Psoas muscle (tissue), 8 donors: ENCODE measurements around the gene RPS6KB2. TPM values are rescaled to one million over a fixed set of nuclear protein-coding genes. Genes with fewer than 3 reads are reported as not detected.
A peak's percentile ranks its signal among the peaks of the same experiment; 100 is the strongest.

ENCODE experiments used
- ATAC-seq, 4 donors: fragments of 200-7000 bp; cut with Tn5 transposase; one replicate each; pipeline ENCODE4 v1.9.1; 2020; ENCODE audit warnings: moderate library complexity in 3 of 4, mild to moderate bottlenecking in 2 of 4
- DNase-seq, 2 donors: peaks; one replicate each; pipeline ENCODE4 v3.0.0-alpha.2; 2020
- H3K27ac ChIP-seq: fragments of 200-600 bp; one replicate; pipeline ENCODE4 v1.8.0; 2022
- H3K27me3 ChIP-seq, 3 donors: fragments of 200-600 bp in 1 of 3; one replicate each; pipeline versions ENCODE4 v1.6.1 to v1.8.0; 2013 to 2022; ENCODE audit warnings: low read length in 2 of 3, mild to moderate bottlenecking in 2 of 3, moderate library complexity in 1 of 3; ENCODE audit not compliant: insufficient read depth in 3 of 3
- H3K36me3 ChIP-seq, 2 donors: fragments of 200-600 bp in 1 of 2; one replicate each; pipeline versions ENCODE4 v1.6.1 to v1.8.0; 2013 to 2022; ENCODE audit warnings: low read depth in 1 of 2, mild to moderate bottlenecking in 1 of 2, moderate library complexity in 1 of 2; ENCODE audit not compliant: insufficient read depth in 1 of 2
- H3K4me1 ChIP-seq: fragments of 200-600 bp; one replicate; pipeline ENCODE4 v1.8.0; 2022
- H3K4me3 ChIP-seq: fragments of 200-600 bp; one replicate; pipeline ENCODE4 v1.8.0; 2022; ENCODE audit warnings: mild to moderate bottlenecking
- H3K9me3 ChIP-seq: fragments of 200-600 bp; one replicate; pipeline ENCODE4 v1.8.0; 2022
- CTCF ChIP-seq: fragments of 200-600 bp; IDR thresholded peaks from one replicate; pipeline ENCODE4 v1.8.0; 2022; ENCODE audit warnings: antibody characterized with exemption
- WGBS, 3 donors: extraction: QIAGEN DNeasy Blood & Tissue Kit; methylation state at CpG; one replicate each; pipeline versions ENCODE4 v1.1.6 to v1.1.7; 2013; 5-methylcytosine and 5-hydroxymethylcytosine counted together
- intact Hi-C, 2 donors: fragments of 100-400 bp; cut with DNase I; formaldehyde crosslinking; loops; one replicate each; pipeline versions ENCODE4 v1.11.0 to v1.14.2; 2022
- polyA plus RNA-seq, 3 donors: library from polyadenylated mRNA; stranded (reverse); fragments of 200-250 nt; gene quantifications; one replicate each; pipeline ENCODE4 v1.2.3, GENCODE V29; 2013
- total RNA-seq, 4 donors: library from RNA; stranded (reverse); fragmentation: NEBNext Ultra II Directional in 2 of 4; extraction: Animal tissue kit (Norgen Biotek cat#: 25700) in 2 of 4; gene quantifications; one replicate each; pipeline versions ENCODE4 v1.2.1 to v1.2.4, GENCODE V29; 2021 to 2023
- donor health status: healthy with polysubstance abuse.
- donor health status: DM: no; HTN: no; CAD: no; lungs with moderate emphysema.
- donor health status: Bipolar disorder and iron deficiency.
- donor health status: healthy.
- donor health status: DM: yes; HTN: yes; CAD: no.
- donor health status: DM: no; HTN: no; CAD: no.
- donor health status: DM: no; HTN: no; CAD: no.
- donor health status: DM: yes; HTN: yes; CAD: no.

Gene RPS6KB2
- total and polyA plus RNA-seq, 7 donors = 23.1 to 64.6 (median 27.2) TPM

- no peaks in the 10 kb centered on the region for H3K9me3 ChIP-seq
- 79 to 85% (median 84%) methylated on average over 21 of the region's 21 CpGs for WGBS, 3 donors
- peaks cover 0 to 44% of the 10 kb centered on the region in 2 donors for H3K36me3 ChIP-seq
- DNase-seq (no peak), ATAC-seq (no peak)
- intact Hi-C loops = no loop called here
- H3K27me3 ChIP-seq = no peaks in the 10 kb centered on the region
- TF ChIP-seq CTCF = no peak
- H3K27ac ChIP-seq = no peak overlapping the region
- peaks cover 8% of the 10 kb centered on the region for H3K4me1 ChIP-seq
- no peak overlapping the region for H3K4me3 ChIP-seq
Measured at GRCh38 chr11:67441098-67441563, 12.8 kb downstream of the RPS6KB2 start.

GRCh38 chr11:67441731-67442351 is 13.5 kb downstream of the RPS6KB2 start:
- intact Hi-C loops = no loop called here
- DNase-seq (no peak), ATAC-seq (no peak)
- Histone ChIP-seq H3K4me3 (peak overlapping the region; percentile 73), H3K4me1 (peaks cover 8% of the 10 kb centered on the region), H3K27ac (peak overlapping the region; percentile 86), H3K36me3 (peaks cover 0 to 42% of the 10 kb centered on the region in 2 donors), H3K9me3 (no peaks in the 10 kb centered on the region), H3K27me3 (no peaks in the 10 kb centered on the region)
- TF ChIP-seq CTCF = no peak
- 83 to 90% (median 84%) methylated on average over 28 of the region's 28 CpGs for WGBS, 3 donors

- TF ChIP-seq CTCF = no peak
- H3K9me3 ChIP-seq = no peaks in the 10 kb centered on the region
- peak overlapping the region; percentile 73 for H3K4me3 ChIP-seq
- intact Hi-C loops = no loop called here
- peaks cover 8% of the 10 kb centered on the region for H3K4me1 ChIP-seq
- no peak for DNase-seq
- WGBS, 3 donors = 36 to 48% (median 39%) methylated on average over 29 to 45 of the region's 45 CpGs
- no peaks in the 10 kb centered on the region for H3K27me3 ChIP-seq
- peak overlapping the region; percentile 86 for H3K27ac ChIP-seq
- H3K36me3 ChIP-seq = peaks cover 0 to 35% of the 10 kb centered on the region in 2 donors
- peak in 1 of 4 donors; percentile 12 for ATAC-seq
Measured at GRCh38 chr11:67442504-67443404, 14.5 kb downstream of the RPS6KB2 start.

- DNase-seq (no peak), ATAC-seq (no peak)
- WGBS, 3 donors = 79 to 87% (median 85%) methylated on average over 5 of the region's 5 CpGs
- H3K27ac ChIP-seq = no peak overlapping the region
- TF ChIP-seq CTCF = no peak
- peaks cover 8% of the 10 kb centered on the region for H3K4me1 ChIP-seq
- H3K36me3 ChIP-seq = peaks cover 0 to 17% of the 10 kb centered on the region in 2 donors
- no peaks in the 10 kb centered on the region for H3K27me3 ChIP-seq
- H3K9me3 ChIP-seq = no peaks in the 10 kb centered on the region
- no peak overlapping the region for H3K4me3 ChIP-seq
- intact Hi-C loops = no loop called here
Measured at GRCh38 chr11:67445515-67445914, 17.2 kb downstream of the RPS6KB2 start.
